GM12872 (cell line): ENCODE measurements around the gene C8G.

Experiments
- CTCF ChIP-seq: IDR thresholded peaks from 3 replicates; pipeline ENCODE4 v1.5.1; 2011; ENCODE audit warnings: low read depth, mild to moderate bottlenecking, low read length, moderate library complexity; ENCODE audit not compliant: insufficient read depth

The C8G gene

GRCh38 chr9:136913701-136914438, 31.2 kb upstream of the C8G start:
- TF ChIP-seq CTCF: no peak

GRCh38 chr9:136915632-136916329, 29.3 kb upstream of the C8G start:
- no peak for TF ChIP-seq CTCF

GRCh38 chr9:136916330-136917184, 28.5 kb upstream of the C8G start:
- no peak for TF ChIP-seq CTCF

- no peak for TF ChIP-seq CTCF
Observed at GRCh38 chr9:136917902-136918301, 27.1 kb upstream of the C8G start.

- TF ChIP-seq CTCF: no peak
Observed at GRCh38 chr9:136920069-136920468, 25.0 kb upstream of the C8G start.

GRCh38 chr9:136920734-136921231, 24.3 kb upstream of the C8G start:
- TF ChIP-seq CTCF: no peak

GRCh38 chr9:136921307-136921706, 23.7 kb upstream of the C8G start:
- no peak for TF ChIP-seq CTCF
